Renal cortex interstitium (tissue), 11 donors: Measurements from ENCODE around the gene KRTAP5-3. TPM values are rescaled to one million over a fixed set of nuclear protein-coding genes. Genes with fewer than 3 reads are reported as not detected.
"Not testable (repeated sequence)": the region's sequence is repeated elsewhere in the genome, so short reads cannot be mapped to it uniquely, and the experiment has no call there.

Experiments
- DNase-seq, 11 donors: peaks; one replicate each; pipeline ENCODE4 v3.0.0-alpha.2; 2013; ENCODE audit warnings: low read depth in 9 of 11, low spot score in 4 of 11; ENCODE audit errors: extremely low read depth in 1 of 11
- polyA plus RNA-seq, 3 donors: library from polyadenylated mRNA; unstranded; fragments of 120-200 nt; gene quantifications; one replicate each; pipeline ENCODE4 v1.2.1, GENCODE V29; 2013; ENCODE audit not compliant: insufficient read length in 3 of 3

KRTAP5-3 gene
- polyA plus RNA-seq, 3 donors, result not detected

GRCh38 chr11:1628506-1629325 is 20.5 kb upstream of the KRTAP5-3 start:
- peak in 5 of 11 donors; percentile 29 to 46 (median 40) for DNase-seq

- DNase-seq, result no peak
These were observed 17.3 kb upstream of the KRTAP5-3 start for GRCh38 chr11:1625541-1625940.

- DNase-seq, result no peak
These were observed 16.4 kb upstream of the KRTAP5-3 start for GRCh38 chr11:1624621-1625020.

DNA sequence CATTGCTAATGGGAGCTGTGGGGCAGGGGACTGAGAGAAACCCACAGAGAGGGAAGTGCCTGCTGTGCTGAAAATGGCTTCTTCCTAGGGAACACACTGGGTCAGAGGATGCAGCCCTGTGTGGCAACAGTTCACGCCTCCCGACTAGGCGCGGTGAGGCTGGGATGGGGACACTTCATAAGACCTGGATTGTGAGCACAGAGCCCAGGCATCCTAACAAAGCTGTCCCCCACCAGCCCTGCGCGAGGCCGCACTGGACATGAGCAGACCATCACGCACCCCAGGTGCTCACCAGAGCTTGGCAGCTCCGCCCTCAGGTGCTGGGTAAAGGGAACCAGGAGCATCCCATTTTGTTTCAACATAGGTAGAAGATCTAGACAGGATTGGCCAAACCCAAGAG is 15.5 kb upstream of the KRTAP5-3 start:
- no peak for DNase-seq

- DNase-seq, result no peak
These were observed 13.8 kb upstream of the KRTAP5-3 start, which contains the start of gene KRTAP5-4 for GRCh38 chr11:1622086-1622485. Gene KRTAP5-4, minus strand, starts transcription at chr11:1622138. Its CDS starts 45 bp downstream, at chr11:1622093.

- DNase-seq, result no peak
These were observed 11.2 kb upstream of the KRTAP5-3 start for GRCh38 chr11:1619449-1619848.

GRCh38 chr11:1618231-1618630 is 10.0 kb upstream of the KRTAP5-3 start:
- no peak for DNase-seq

DNA sequence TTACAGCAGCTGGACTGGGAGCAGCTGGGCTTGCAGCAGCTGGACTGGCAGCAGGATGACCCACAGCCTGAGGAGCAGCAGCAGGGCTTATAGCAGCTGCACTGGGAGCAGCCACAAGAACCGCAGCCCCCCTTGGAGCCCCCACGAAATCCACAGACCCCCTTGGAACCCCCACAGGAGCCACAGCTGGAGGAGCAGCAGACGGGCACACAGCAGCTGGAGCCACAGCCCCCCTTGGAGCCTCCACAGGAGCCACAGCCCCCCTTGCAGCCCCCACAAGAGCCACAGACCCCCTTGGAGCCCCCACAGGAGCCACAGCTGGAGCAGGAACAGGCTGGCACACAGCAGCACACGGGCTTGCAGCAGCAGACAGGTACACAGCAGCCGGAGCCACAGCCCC is 362 bp downstream of the KRTAP5-3 start:
- not testable (repeated sequence) for DNase-seq

DNA sequence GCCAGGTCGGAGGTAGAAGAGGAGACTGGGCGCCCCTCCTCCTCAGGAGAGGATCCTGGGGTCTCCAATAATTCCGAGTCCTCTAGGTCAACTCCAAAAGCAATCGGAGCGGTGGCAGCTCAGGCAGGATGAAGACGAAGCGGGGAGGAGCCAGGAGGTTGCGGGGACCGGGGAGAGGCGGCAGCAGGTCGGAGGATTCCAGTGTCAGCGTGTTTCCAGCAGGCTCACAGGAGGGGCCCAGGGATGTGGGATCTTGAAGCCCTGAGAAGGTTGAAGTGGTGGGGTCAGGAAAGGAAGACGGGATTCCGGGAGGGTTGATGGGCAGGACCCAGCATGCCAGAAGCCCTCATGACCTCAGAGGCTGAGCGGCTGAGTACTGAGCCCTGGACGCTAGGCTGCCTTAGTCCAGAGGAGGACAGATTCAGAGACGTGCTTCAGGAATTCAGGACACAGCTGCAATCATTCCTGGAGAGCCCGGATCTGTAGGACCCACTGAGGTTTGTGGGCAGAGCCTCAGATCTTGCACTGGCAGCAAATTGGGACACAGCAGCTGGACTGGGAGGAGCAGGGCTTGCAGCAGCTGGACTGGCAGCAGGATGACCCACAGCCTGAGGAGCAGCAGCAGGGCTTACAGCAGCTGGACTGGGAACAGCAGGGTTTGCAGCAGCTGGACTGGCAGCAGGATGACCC is 962 bp downstream of the KRTAP5-3 start:
- not testable (repeated sequence) for DNase-seq

DNA sequence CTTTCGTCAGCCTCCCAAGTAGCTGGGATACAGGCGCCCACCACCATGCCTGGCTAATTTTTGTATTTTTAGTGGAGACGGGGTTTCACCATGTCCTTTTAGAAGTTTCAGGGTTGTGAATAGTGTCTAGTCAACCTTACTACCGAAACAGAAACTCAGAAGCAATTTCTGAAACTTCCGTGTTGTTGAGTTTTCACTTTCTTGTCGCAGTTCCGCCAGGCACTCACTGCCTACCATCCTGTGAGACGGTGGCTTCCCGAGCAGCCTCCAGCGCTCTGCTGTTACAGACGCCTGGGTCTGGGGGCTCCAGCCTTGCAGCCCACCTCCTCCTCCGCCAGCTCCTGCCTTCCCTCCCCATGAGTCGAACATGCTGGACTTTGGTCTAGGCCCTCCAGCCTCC is 2.3 kb downstream of the KRTAP5-3 start:
- not testable (repeated sequence) for DNase-seq

- DNase-seq, result no peak
These were observed 3.6 kb downstream of the KRTAP5-3 start for GRCh38 chr11:1604711-1605110.

DNA sequence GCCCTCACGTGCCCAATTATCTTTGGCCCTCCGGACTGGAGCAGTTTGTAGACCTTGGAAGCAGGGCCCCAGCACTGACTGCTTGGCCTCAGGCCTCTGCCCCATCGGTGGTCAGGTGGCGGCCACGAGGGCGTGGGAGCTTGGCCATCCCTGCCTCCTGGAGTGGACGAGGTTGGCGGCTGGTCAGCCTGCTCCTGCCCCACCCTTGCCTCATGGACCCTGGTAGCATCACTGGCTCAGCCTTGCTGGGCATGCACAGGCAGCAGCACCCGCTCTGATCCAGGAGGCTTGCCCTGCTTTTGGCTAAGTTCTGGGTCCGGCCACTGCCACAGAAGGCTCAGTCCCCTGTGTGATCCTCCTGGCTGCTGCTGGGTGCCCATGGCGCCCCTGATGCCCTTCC is 4.1 kb downstream of the KRTAP5-3 start:
- no peak for DNase-seq

- no peak for DNase-seq
These were observed 4.6 kb downstream of the KRTAP5-3 start for GRCh38 chr11:1603629-1604028.

DNA sequence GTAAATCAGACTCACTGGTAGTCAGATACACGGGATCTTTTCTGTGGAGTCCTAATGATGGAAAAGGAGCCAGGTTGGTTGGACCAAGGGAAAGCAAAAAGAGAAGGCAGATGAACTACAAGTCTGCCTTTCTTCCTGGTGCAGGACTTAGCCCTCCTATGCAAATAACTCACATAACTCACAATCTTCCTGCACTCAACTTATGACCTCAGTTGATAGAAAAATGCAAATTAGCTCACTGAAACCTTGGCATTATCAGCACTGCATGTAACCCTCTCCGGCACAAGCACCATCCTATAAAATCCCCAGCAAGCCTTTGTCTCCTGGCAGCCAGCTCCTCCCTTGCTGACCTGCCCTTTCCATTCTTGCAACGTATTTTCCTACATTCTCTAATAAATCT is 6.6 kb downstream of the KRTAP5-3 start:
- DNase-seq, result not testable (repeated sequence)

DNA sequence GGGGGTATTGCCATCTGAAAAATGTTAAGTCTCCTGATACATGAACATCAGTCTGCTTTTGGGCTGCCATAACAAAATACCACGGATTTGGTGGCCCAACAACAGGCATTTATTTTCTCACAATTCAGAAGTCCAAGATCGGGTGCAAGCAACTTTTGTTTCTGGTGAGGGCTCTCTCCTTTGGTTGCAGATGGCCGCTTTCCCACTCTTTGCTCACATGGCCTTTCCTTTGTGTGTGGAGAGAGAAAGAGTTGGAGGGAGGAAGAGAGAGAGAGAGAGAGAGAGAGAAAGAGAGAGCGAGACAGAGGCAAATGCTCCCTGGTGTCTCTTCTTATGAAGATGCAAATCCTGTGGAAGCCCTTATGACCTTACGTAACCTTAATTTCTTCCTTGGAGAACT is 7.6 kb downstream of the KRTAP5-3 start:
- no peak for DNase-seq

- DNase-seq, result no peak
These were observed 9.4 kb downstream of the KRTAP5-3 start for GRCh38 chr11:1598816-1599215.

DNA sequence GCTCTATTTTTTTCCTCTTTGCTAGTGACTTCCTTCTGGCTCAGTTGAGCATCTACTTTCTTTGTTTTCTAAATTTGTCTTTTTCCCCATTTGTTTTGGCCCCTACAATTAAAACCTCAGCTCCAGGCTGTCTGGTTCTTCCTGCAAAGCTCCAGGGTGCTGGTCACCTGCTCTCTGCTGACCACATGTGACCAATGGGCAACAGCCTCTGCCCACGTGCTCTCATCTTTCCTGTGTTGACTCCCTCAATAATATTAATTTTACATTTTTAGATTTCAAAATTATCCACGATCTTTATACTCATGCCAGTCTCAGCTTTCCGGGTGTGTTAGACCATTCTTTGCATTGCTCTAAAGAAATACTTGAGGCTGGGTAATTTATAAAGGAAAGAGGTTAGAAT is 9.9 kb downstream of the KRTAP5-3 start:
- not testable (repeated sequence) for DNase-seq

- no peak for DNase-seq
These were observed 10.3 kb downstream of the KRTAP5-3 start, which contains the start of gene KRTAP5-2 for GRCh38 chr11:1597994-1598380. Gene KRTAP5-2, minus strand, starts transcription at chr11:1598294. Its CDS starts 44 bp downstream, at chr11:1598250.

DNA sequence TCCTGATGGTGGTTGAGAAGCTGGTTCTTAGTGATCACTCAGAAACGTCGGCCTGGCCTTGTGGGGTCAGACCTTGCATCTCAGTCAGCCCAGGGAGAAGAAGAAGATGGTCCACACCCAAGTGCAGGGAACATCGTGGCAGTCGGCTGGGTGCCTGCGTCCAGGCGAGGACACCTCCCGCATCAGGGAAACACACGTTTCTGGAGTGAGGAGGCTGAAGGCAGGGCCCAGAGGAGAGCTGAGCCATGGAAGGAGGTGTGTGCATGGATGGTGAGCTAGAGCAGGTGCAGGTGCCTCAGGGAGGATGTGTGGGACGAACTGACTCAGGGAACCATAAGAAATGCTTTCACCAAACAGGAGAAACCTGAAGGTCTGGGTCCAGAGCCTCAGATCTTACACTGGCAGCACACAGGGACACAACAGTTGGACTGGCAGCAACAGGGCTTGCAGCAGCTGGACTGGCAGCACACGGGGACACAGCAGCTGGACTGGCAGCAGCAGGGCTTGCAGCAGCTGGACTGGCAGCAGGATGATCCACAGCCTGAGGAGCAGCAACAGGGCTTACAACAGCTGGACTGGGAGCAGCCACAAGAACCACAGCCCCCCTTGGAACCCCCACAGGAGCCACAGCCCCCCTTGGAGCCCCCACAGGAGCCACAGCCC is 10.8 kb downstream of the KRTAP5-3 start:
- no peak for DNase-seq
